ENCODE data around the gene ADAMTS15. TPM values are rescaled to one million over a fixed set of nuclear protein-coding genes. Genes with fewer than 3 reads are reported as not detected.
A peak's percentile ranks its signal among the peaks of the same experiment; 100 is the strongest.
"Not testable (repeated sequence)": the region's sequence is repeated elsewhere in the genome, so short reads cannot be mapped to it uniquely, and the experiment has no call there.

The ADAMTS15 gene
- polyA plus RNA-seq, 1 donor = 20.0 TPM

DNA sequence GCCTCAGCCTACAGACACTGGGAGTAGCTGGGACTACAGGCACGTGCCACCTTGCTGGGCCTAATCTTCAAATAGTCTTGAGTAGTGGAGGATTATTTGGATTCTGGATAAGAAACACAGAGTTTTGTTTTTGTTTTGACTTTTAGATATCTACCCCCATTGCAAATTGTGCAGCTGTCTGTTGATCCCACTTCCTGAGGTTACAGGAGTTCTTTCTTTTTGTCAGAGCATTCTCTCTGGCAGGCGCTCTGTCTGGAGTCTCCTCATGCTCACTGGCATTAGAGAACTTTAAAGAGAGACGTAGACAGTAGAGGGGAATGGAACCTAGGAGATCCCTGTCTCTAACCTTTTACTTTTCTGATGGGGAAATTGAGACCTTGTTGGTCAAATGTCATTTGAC is 12.3 kb upstream of the ADAMTS15 start:
- no peak for DNase-seq

DNA sequence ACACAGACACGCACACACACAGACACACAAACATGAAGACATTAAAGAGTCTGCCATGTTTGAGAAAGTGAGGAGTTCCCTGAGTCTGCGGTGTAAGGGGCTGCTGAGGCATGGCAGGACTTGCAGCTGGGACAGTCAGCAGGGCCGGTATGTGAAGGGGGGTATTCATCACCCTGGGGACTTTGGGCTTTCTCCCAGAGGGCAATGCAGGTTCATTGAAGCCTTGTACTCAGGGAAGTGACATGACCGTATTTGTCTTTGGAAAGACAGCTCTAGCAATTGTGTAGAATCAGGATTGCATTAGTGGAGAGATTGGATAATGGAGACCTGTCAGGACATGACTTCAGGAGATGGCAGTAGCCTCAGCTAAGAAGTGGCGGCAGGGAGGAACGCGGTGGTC is 10.6 kb upstream of the ADAMTS15 start:
- no peak for DNase-seq

DNA sequence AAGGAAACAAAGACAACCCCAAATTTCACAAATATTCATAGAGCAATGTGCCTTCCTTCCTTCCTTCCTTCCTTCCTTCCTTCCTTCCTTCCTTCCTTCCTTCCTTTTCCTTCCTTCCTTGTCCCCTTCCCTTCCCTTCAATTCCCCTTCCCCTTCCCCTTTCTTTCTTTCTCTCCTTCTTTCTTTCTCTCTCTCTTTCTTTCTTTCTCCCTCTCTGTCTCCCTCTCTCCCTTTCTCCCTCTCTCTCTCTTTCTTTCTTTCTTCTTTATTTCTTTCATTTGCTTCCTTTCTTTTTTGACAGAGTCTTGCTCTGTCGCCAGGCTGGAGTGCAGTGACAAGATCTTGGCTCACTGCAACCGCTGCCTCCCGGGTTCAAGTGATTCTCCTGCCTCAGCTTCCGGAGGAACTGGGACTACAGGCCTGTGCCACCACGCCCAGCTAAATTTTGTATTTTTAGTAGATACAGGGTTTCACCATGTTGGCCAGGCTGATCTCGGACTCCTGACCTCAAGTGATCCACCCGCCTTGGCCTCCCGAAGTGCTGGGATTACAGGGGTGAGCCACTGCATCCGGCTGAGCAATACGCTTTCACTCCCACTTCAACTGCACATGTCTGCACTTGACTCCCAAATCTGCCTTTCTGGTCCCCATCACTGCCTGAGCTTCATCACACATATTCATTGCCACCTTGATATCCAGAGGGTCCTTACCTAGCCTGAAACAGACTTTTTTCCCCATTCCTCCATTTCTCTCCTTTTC is 9.9 kb upstream of the ADAMTS15 start:
- DNase-seq = not testable (repeated sequence)

DNA sequence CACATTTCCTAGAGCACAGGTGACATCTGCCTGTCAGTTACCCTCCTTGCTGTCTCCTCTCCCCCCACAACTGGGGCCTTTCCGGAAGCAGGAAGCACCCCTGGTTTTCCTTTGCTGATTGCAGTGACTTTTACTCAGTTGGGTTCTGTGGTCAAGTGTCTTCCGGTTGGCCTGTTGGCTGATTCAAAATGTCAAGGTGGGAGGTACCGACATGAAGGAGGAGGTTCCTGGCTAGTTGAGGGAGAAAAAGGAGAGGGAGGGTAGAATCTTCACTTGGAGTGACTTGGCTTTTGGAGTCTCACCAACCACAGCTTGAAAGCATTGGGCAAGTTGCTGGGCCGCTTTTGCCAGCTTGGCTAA is 9.3 kb upstream of the ADAMTS15 start:
- DNase-seq = no peak

DNA sequence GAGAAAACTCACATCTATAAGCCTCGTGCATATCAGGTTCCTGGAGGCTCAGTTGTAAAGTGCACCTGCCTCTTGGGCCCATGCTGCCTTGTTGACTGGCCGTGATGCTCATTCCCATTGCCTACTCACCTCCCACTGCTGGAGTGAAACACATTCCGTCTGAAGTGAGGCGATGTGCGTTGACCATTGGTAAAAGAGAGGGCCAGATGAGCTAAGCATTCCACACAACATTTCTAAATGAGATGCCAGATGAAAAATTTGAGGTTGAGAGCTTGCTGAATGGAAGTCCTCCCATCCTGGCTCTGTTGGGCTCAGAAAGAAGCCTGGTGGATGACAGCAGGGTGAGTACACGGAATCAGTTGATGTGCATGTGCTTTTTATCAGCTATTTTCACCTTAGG is 8.6 kb upstream of the ADAMTS15 start:
- DNase-seq = no peak

DNA sequence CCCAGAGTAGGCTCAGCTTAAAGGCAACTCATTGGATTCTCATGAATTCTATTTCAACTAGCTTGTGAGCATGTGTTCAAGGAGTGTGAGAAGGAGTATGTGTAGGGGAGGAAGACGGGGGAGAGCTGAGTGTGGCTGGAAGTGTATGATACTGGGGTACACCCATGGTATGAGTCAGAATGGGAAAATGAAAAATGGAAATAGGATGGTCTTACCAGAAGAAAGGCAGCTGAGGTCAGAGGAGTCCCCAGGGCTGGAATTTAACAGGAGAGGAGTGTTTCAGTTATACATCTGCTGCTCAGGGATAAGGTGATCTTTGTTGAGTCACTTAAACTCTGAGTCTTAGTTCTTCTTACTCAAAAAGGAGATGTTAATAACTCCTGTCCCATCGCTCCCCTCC is 6.7 kb upstream of the ADAMTS15 start:
- DNase-seq = no peak

- peak; percentile 77 for DNase-seq
Measured at GRCh38 chr11:130442737-130443136, 5.7 kb upstream of the ADAMTS15 start.

GRCh38 chr11:130445788-130446187 is 2.7 kb upstream of the ADAMTS15 start:
- DNase-seq = no peak

DNA sequence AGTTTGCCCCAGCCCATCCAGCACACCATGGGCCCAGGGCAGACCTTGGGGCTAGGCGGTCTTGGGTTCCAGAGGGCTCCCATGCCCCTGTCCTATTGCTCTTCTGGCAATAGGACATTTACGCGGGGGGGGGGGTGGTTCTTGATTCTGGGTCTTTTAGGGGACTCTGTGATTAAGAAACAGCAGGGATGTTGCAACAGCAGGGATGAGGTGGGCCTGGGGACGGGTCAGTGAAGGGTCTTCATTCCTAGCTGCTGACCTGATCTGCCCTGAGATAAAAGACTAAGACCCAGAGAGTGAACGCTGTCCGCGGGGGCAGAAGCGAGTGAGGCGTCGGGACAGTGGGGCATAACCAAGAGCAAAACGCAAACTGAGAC is 418 bp upstream of the ADAMTS15 start:
- no peak for DNase-seq

GRCh38 chr11:130449310-130449990 is 1.0 kb downstream of the ADAMTS15 start:
- no peak for DNase-seq

DNA sequence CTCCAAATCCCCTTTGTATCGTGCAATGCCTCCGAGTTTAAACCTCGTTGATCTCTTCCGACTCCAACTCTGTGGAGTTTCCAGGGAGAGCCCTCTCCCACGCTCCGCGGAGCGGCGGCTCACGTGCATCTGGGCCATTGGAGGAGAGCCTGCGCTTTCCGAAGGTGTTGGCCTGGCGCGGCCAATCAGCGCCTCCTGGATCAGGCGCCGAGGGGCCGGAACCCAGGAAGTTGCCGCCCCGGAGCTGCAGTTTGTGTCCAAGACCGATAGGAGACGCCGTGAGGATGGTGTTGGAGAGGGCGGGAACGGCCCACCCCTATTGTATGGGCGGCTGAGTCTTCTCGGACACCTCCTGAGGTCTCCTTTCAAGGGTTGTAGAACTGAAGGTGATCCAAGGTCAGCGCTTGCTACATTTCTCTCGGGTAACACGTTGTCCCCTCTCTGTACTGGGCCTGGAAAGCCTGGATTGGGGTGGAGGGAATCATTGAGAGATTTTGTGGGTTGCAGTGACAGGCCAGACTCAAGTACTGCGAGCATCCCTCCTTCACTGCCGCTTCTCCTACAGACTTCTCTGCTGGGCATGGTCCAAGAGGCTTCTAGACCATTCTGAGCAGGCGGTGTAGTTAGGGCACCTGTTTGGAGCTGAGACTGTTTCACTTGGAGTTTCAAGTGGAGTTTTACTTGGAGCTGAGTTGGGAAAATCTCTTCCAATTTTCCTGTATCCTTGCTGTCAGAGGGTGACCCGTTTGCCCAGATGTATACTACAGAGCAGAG is 1.7 kb downstream of the ADAMTS15 start:
- peak; percentile 87 for DNase-seq

GRCh38 chr11:130451231-130452019 is 3.0 kb downstream of the ADAMTS15 start:
- DNase-seq = no peak

GRCh38 chr11:130452176-130452575 is 3.7 kb downstream of the ADAMTS15 start:
- DNase-seq = no peak

DNA sequence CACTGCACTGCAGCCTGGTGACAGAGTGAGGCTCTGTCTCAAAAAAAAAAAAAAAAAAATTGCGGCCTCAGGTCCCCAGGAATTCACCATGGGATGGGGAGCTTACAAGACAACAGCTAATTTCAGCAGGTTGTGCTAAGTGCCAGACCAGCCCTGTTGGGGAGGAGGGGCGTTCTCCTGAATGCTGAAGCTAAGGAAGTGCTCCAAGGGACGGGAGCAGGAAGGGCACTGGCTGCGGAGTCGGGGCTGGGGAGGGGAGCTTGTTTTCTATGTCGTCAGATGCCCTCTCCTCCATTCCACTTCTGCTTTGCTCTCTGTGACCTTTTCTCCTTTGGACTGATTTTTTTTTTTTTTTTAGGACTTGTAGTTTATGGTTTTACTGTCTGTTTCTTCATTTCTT is 4.5 kb downstream of the ADAMTS15 start:
- DNase-seq = no peak

DNA sequence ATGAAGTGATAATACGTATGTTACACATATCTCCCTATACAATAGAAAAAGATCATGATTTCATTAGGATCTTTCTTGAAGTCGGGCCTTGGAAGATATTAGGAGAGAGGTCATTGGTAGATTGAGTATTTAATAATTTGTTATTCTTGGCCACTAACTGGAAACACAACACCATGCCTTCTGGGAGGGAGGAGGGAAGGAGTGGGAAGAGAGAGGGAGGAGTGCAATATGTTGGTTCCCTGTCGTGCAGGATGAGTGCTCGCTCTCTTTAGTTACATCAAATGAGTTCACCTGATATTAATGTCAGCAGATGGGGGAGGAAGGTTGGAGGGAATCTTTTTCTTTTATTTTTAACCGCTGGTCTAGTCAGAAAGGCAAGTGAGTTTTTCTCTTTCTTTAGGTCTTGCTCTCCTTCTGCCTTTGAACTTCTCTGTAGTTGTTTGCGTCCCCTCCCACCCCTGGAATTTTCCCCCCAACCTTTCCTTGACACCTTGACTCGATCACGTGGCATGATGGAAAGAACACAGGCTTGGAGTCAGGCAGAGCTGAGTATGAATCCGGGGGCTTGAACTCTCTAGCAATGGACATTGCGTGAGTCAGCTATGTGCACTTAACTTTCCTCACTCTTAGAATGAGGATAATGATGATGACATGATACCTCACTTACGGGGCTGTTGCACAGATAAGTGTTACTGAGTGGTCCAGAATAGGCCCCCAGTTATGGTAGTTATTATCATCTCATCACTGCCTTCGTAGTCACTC is 6.2 kb downstream of the ADAMTS15 start:
- DNase-seq = no peak

DNA sequence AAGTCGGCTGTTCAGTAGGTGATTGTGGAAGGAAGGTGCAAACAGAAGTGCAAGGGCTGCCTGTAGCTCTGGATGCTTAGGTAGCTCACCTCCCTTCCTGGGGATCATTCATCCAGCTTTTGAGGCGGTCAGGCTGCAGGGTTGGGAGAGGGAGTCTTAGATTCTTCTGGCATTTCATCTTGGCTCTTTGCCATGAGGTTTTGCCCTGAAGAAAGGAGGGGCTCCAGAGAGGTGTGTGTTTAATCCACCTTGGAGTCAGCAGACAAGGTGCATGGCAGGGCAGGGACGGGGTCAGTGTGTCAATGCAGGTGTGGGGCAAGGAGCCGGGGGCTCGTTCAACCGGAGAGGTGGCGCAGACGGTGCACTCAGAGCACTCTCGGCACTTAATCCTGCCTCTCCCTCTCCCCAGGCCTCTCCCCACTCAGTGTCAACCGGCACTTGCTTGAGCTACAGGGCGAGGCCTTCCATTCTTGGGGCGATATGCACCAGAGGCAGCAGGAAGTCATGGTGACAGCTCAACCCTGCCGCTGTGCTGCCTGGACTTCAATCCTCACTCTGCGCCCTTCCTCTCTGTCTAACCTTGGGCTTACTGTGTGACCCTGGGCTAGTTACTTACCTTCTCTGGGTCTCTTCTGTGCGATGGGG is 7.2 kb downstream of the ADAMTS15 start:
- DNase-seq = no peak

- no peak for DNase-seq
Measured at GRCh38 chr11:130456286-130456685, 7.8 kb downstream of the ADAMTS15 start.

DNA sequence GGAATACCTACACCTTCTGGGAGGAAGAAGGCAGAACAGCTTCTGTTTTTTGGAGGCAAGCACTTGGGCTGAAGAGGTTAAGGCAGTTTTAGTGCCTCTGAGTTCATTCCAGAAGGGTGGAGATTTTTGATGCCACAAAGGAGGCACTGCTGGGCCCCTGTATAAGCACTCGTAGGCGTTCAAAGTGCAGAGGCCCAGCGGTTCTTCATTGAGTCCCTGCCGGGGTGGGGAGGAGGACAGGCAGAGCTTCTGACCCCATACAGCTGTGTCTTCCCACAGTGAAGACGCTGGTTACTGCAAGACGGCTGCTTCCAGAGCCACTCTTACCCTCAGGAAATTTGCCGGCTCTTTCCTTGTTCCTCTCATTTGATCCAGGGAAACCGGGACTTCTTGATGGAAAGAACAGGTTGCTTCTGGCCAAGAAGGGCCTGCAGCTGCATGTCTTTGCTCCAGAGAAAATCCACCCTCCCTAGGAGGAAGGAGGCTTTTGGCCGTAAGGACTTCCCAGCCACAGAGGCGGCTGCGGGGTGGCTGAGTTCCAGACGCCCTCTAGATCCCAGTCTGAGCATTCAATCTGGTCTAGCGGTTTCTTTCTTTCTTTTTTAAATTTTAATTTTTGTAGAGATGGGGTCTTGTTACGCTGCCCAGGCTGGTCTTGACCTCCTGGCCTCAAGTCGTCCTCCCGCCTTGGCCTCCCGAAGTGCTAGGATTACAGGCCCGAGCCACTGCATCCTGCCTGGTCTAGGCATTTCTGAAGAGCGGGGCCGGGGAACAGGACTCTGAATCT is 9.4 kb downstream of the ADAMTS15 start:
- DNase-seq = peak; percentile 75

- DNase-seq = no peak
Measured at GRCh38 chr11:130458410-130458729, 9.9 kb downstream of the ADAMTS15 start.

GRCh38 chr11:130459521-130459920 is 11.1 kb downstream of the ADAMTS15 start:
- no peak for DNase-seq
